Daoy (cell line): Measurements from ENCODE around the gene LSM2. TPM values are rescaled to one million over a fixed set of nuclear protein-coding genes. Genes with fewer than 3 reads are reported as not detected.
"Not testable (repeated sequence)": the region's sequence is repeated elsewhere in the genome, so short reads cannot be mapped to it uniquely, and the experiment has no call there.

Source experiments
- DNase-seq: peaks from one replicate; pipeline ENCODE4 v3.0.0-alpha.2; 2015; ENCODE audit warnings: low read depth
- total RNA-seq: library from RNA; depleted of rRNA; stranded (reverse); fragments of >200 nt; shearing (Covaris generic); gene quantifications from 2 replicates; pipeline ENCODE4 v1.2.3, GENCODE V29; 2014

LSM2 gene
- total RNA-seq, 1 experiment from 2014 or later: 146 TPM

DNA sequence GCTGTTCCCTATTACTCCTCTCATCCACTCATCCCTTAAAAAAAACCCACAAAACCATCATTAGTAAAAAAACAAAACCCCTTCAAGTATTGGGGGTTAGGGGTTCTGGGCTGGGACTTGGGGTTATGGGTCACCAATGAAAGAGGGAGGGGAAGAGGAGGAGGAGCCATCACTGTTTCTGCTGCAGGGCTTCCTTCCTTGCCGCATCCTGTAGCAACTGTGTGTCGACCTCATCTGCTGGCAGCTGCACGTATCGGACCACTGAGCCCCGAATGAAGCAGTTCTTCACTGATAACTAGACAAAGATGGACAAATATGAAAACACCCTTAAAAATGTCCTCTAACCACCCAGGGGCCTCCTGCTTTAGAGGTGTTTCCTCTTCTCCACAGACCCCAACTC lies 9.2 kb downstream of the LSM2 start:
- no peak for DNase-seq

GRCh38 chr6:31796993-31797385 lies 9.8 kb downstream of the LSM2 start:
- no peak for DNase-seq

- peak; percentile 97 for DNase-seq
Measured at GRCh38 chr6:31795616-31796298, 11.0 kb downstream of the LSM2 start, which contains the start of gene VARS1. TSS of gene VARS1 (minus strand) at chr6:31795752. CDS start at chr6:31795217, 535 bp downstream.

GRCh38 chr6:31794866-31795615 lies 11.7 kb downstream of the LSM2 start:
- no peak for DNase-seq

- no peak for DNase-seq
Measured at GRCh38 chr6:31794294-31794865, 12.4 kb downstream of the LSM2 start.

- DNase-seq: not testable (repeated sequence)
Measured at GRCh38 chr6:31793927-31794245, 12.9 kb downstream of the LSM2 start.

- peak; percentile 82 for DNase-seq
Measured at GRCh38 chr6:31792761-31793171, 14.0 kb downstream of the LSM2 start.

DNA sequence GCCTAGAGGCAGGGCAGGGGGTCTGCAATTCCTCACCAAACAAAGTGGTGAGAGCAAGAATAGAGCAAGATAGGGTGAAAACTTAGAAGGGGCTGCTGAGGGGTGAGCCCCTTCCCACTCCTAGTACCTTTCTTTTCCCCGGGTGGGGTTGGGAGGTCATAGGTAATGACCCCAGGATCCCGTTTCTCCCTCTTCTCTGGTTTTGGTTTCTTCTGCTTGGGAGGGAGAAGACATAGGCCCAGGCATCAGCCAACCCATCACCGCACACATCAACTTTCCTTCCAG lies 14.7 kb downstream of the LSM2 start:
- DNase-seq: no peak

GRCh38 chr6:31791324-31792089 lies 15.3 kb downstream of the LSM2 start:
- peak; percentile 51 for DNase-seq

DNA sequence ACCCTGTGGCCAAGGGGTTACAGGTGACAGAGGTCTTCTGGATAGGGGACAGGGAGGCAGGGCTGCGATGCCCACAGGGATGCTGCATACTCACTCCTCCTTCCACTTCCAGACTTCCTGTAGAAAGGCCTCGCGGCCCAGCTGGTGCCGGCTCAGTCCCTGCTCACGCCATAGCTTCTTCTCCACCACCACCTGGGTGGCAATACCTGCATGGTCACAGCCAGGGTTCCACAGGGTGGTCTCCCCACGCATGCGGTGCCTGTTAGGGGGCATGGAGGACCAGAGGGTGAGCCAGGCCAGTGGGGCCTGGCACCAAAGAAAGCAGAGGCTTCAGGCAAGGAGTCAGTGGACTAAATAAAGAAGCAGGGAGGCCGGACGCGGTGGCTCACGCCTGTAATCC lies 21.3 kb downstream of the LSM2 start:
- no peak for DNase-seq

GRCh38 chr6:31784098-31784925 lies 22.5 kb downstream of the LSM2 start:
- DNase-seq: no peak

DNA sequence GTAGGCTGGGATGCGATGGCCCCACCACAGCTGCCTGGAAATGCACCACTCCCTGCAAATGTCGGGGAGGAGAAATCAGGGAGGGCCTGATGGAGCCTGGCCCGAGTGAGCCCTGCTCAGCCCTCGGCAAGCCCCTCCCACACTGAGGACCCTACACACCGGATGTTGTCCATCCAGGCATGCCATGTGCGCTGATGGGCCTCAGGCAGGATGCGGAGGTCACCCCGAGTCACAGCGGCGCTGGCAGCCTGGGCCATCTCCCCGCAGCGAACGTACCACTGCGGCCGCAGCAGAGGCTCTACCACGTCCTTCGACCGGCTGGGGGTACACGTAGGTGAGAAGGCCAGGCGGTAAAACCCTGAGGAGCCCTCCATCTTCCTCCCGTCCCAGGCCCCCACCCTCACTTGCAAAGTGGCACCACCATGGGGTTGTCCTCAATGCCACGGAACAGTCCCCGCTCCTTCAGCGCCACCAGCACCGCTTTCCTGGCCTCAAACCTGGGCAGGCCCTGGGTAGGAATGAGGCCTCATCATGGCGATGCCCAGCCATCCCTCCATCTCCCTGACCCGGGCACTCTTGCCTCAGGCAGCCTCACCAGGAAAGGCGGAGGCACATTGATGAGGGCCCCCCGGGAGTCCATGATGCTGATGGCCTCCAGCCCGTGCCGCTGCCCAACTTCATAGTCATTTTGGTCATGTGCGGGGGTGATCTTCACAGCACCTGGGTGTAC lies 24.5 kb downstream of the LSM2 start:
- no peak for DNase-seq

- DNase-seq: no peak
Measured at GRCh38 chr6:31781244-31782125, 25.3 kb downstream of the LSM2 start.

DNA sequence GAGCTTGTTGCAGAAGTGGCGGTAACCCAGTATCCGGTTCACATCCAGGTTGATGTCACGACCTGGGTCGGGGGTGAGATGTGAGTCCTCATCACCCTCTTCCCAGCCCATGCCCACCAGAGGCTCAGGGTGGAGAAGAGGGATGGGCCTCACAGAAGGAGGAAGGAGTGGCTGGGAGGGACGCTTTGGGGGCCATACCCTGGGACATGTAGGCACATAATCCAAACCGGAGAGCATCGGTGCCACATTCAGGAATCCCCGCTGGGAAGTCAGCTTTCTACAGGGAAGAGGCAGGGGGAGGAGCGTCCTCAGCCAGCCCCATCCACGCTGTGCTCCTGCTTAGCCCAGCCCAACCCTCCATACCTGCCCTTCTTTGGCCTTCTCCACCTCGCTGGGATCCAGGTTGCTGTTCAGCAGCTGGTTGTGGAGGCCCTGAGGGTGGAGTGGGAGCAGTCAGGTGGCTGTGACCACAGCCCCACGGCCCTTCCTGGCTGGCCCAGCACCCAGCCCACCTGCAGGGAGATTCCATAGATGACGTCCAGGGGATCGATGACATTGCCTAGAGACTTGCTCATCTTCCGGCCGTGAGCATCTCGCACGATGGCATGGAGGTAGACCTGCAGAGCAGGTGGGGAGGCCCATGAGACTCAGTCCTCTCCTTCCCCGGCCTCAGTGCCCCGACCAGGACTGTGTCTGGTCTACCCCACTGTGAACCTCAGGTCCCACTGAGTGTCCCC lies 26.1 kb downstream of the LSM2 start:
- no peak for DNase-seq

- no peak for DNase-seq
Measured at GRCh38 chr6:31779908-31780307, 26.9 kb downstream of the LSM2 start.

- DNase-seq: no peak
Measured at GRCh38 chr6:31778999-31779885, 27.5 kb downstream of the LSM2 start.

GRCh38 chr6:31778193-31778592 lies 28.6 kb downstream of the LSM2 start:
- DNase-seq: no peak

DNA sequence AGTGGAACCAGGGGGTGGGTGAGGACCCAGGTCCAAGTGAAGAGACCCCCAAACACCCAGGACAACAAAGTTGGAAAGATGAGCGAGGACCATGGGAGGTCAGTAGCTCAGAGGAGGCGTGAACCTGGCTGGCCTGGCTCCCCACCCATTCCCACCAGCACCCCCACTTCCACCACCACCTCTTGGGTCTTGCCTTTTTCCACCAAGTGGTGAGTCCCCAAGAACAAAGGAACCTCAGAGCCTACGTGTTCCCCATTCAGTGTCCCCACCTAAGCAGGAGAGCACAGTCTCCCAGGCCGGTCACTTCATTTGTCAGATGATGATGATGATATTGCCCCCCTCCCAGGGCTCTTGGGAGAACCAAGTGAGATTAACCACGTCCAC lies 29.1 kb downstream of the LSM2 start:
- DNase-seq: no peak
